ENCODE data around the gene RNF225. TPM values are rescaled to one million over a fixed set of nuclear protein-coding genes. Genes with fewer than 3 reads are reported as not detected.

The RNF225 gene
- total RNA-seq, 3 donors from 2014 or later (not counting 1 experiment from before 2014, with no cell fraction given): 0.39 TPM; not detected in 2

DNA sequence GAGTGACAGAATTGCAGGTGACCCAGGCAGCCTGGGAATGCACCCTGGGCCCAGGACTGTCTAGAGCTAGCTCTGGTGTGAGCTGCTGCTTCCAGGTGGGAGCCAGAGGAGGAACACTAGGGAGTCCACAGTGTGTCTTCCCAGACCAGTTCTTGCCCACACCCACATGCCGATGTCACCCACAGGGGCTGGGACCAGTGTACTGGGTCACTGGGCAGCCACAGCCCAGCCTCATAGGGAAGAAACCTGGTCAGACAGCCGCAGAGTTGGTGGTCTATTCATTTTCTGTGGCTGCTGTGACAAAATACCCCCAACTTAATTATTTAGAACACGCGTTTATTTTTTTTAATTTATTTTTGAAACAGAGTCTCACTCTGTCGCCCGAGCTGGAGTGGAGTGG is 3.1 kb downstream of the RNF225 start:
- Histone ChIP-seq H3K4me3 (ENCODE audit: low read length) (no peak overlapping the region), H3K4me1 (ENCODE audit: control insufficient read depth, insufficient read depth, low read length) (peaks cover 21% of the 10 kb centered on the region), H3K9me3 (ENCODE audit: control insufficient read depth, insufficient read depth, low read length) (no peaks in the 10 kb centered on the region), H3K36me3 (ENCODE audit: control insufficient read depth, insufficient read depth, low read length) (peaks cover 16% of the 10 kb centered on the region), H3K27ac (ENCODE audit: low read length) (no peak overlapping the region), H3K27me3 (ENCODE audit: control insufficient read depth, insufficient read depth, low read length) (peaks cover 10% of the 10 kb centered on the region)
- H3K9me3 Mint-ChIP-seq: no peaks in the 10 kb centered on the region
- no peak for DNase-seq
- H3K4me3 Mint-ChIP-seq: no peak overlapping the region
- no peak for ATAC-seq
- TF ChIP-seq, protein P1, sequence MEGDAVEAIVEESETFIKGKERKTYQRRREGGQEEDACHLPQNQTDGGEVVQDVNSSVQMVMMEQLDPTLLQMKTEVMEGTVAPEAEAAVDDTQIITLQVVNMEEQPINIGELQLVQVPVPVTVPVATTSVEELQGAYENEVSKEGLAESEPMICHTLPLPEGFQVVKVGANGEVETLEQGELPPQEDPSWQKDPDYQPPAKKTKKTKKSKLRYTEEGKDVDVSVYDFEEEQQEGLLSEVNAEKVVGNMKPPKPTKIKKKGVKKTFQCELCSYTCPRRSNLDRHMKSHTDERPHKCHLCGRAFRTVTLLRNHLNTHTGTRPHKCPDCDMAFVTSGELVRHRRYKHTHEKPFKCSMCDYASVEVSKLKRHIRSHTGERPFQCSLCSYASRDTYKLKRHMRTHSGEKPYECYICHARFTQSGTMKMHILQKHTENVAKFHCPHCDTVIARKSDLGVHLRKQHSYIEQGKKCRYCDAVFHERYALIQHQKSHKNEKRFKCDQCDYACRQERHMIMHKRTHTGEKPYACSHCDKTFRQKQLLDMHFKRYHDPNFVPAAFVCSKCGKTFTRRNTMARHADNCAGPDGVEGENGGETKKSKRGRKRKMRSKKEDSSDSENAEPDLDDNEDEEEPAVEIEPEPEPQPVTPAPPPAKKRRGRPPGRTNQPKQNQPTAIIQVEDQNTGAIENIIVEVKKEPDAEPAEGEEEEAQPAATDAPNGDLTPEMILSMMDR (IDR thresholded peaks at IDR 0.05): no peak
- H3K36me3 Mint-ChIP-seq: peaks cover 5% of the 10 kb centered on the region
- peaks cover 0 to 23% of the 10 kb centered on the region in 2 donors for H3K27me3 Mint-ChIP-seq (ENCODE audit: low read depth in 2 of 2)
- intact Hi-C loops (cut with micrococcal nuclease): no loop called here
- WGBS (ENCODE audit: insufficient coverage): 97% methylated on average over 6 of the region's 6 CpGs
- peaks cover 14 to 17% of the 10 kb centered on the region in 2 donors for H3K4me1 Mint-ChIP-seq
- no peak overlapping the region for H3K27ac Mint-ChIP-seq

DNA sequence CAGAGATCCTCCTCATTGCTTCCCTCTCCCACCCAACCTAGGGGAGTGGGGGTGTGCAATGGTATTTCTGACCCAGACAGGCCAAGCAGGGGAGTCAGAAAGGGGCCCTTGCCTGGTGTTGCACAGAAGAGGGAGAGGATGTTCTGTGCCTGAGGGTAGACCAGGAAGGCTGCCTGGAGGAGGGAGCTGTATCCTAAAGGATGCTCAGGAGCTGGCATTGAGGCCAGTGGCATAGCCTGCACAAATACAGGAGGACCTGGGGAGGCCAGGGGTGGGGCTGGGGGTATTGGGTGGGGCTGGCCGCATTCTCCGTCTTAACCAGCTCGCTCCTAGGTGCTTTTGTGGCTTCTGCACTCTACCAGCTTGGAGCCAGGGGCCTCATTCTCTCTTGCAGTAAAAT is 4.4 kb downstream of the RNF225 start:
- no peak for ATAC-seq
- Mint-ChIP-seq H3K36me3 (no peaks in the 10 kb centered on the region), H3K4me3 (peak overlapping the region; percentile 31), H3K4me1 (peaks cover 14 to 15% of the 10 kb centered on the region in 2 donors), H3K9me3 (no peaks in the 10 kb centered on the region), H3K27ac (no peak overlapping the region), H3K27me3 (ENCODE audit: low read depth in 2 of 2) (peaks cover 0 to 23% of the 10 kb centered on the region in 2 donors)
- intact Hi-C loops (cut with micrococcal nuclease): loop anchor here (2.0 kb wide), 2 partner anchors 13 to 73 kb away; partner anchors contain the start of genes RPS5 and ZSCAN22
- TF ChIP-seq, protein P1 (IDR thresholded peaks at IDR 0.05): no peak
- no peak overlapping the region for H3K4me3 ChIP-seq (ENCODE audit: low read length)
- H3K9me3 ChIP-seq (ENCODE audit: control insufficient read depth, insufficient read depth, low read length): no peaks in the 10 kb centered on the region
- no peak overlapping the region for H3K27ac ChIP-seq (ENCODE audit: low read length)
- peaks cover 10% of the 10 kb centered on the region for H3K27me3 ChIP-seq (ENCODE audit: control insufficient read depth, insufficient read depth, low read length)
- no peak for DNase-seq
- H3K36me3 ChIP-seq (ENCODE audit: control insufficient read depth, insufficient read depth, low read length): peaks cover 2% of the 10 kb centered on the region
- 97% methylated on average over 3 of the region's 3 CpGs for WGBS (ENCODE audit: insufficient coverage)
- peaks cover 21% of the 10 kb centered on the region for H3K4me1 ChIP-seq (ENCODE audit: control insufficient read depth, insufficient read depth, low read length)

DNA sequence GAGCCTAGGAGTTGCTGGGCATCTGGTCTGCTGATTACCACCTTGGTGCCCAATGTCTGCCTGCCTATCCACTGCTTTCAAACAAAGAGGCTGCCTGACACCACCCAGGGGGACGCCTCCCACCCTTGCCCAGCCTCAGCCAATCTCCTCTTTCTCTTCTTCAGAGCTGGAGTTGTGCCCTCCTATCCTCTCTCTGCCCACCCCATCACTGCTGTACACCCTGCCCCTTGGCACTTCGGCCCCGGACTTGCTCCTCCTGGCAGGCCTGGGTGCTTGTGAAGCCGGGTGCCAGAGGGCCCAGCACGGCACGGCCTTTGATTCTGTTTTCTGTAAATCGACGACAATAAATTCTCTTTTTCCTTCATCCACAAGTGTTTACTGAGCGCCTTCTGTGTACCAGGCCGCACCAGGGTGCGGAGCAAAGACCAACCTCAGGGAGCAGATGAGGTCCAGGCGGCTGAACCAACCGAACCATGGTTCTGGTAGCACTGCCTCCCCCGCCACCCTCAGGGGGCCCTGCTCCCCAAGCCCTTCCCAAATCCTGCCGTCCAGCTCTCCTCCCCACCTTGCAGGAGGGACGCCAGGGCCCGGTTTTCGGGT is 5.0 kb downstream of the RNF225 start:
- Histone ChIP-seq H3K4me3 (ENCODE audit: low read length) (peak overlapping the region; percentile 39), H3K9me3 (ENCODE audit: control insufficient read depth, insufficient read depth, low read length) (no peaks in the 10 kb centered on the region), H3K36me3 (ENCODE audit: control insufficient read depth, insufficient read depth, low read length) (no peaks in the 10 kb centered on the region), H3K4me1 (ENCODE audit: control insufficient read depth, insufficient read depth, low read length) (peaks cover 21% of the 10 kb centered on the region), H3K27ac (ENCODE audit: low read length) (peak overlapping the region; percentile 98), H3K27me3 (ENCODE audit: control insufficient read depth, insufficient read depth, low read length) (peaks cover 10% of the 10 kb centered on the region)
- TF ChIP-seq, protein P1 (IDR thresholded peaks at IDR 0.05): no peak
- Mint-ChIP-seq H3K4me3 (peak overlapping the region; percentile 92), H3K27ac (peak overlapping the region; percentile 92 to 93), H3K9me3 (no peaks in the 10 kb centered on the region), H3K27me3 (ENCODE audit: low read depth in 2 of 2) (peaks cover 0 to 23% of the 10 kb centered on the region in 2 donors), H3K36me3 (no peaks in the 10 kb centered on the region), H3K4me1 (peaks cover 14 to 15% of the 10 kb centered on the region in 2 donors)
- no peak for ATAC-seq
- peak in 1 of 2 donors; percentile 15 for DNase-seq
- intact Hi-C loops (cut with micrococcal nuclease): loop anchor here (2.0 kb wide), 2 partner anchors 14 to 74 kb away; partner anchors contain the start of genes RPS5 and ZSCAN22
- 74% methylated on average over 18 of the region's 18 CpGs for WGBS (ENCODE audit: insufficient coverage)
